ENCODE measurements around the gene LHFPL6.

GRCh38 chr13:39556866-39557265 lies 46.1 kb downstream of the LHFPL6 start:
- no peak for TF ChIP-seq MAX (IDR thresholded peaks at IDR 0.05)
- no peak for TF ChIP-seq REST (IDR thresholded peaks at IDR 0.05)
- TF ChIP-seq POLR2A (IDR thresholded peaks at IDR 0.05; ENCODE audit: low read length) = no peak
- TF ChIP-seq CBX8 (IDR thresholded peaks at IDR 0.05) = no peak
- TF ChIP-seq EP300 (IDR thresholded peaks at IDR 0.05) = no peak
- TF ChIP-seq MAZ (IDR thresholded peaks at IDR 0.05; ENCODE audit: borderline replicate concordance, low read depth, low read length) = no peak
- TF ChIP-seq NPAS2 (CRISPR knock-in tag; IDR thresholded peaks at IDR 0.05; ENCODE audit: borderline replicate concordance) = no peak
- TF ChIP-seq POLR2AphosphoS2 (conservative IDR thresholded peaks at IDR 0.05; ENCODE audit: low read length) = no peak
- no peak for TF ChIP-seq CTCF (IDR thresholded peaks at IDR 0.05)
- no peak for TF ChIP-seq HOXA7 (CRISPR knock-in tag; IDR thresholded peaks at IDR 0.05)
- TF ChIP-seq HDAC2 (IDR thresholded peaks at IDR 0.05) = no peak
- no peak for TF ChIP-seq BHLHE40 (IDR thresholded peaks at IDR 0.05; ENCODE audit: low read depth, low read length)
- TF ChIP-seq USF2 (IDR thresholded peaks at IDR 0.05) = no peak
